GM12872 (cell line): Measurements from ENCODE around the gene CDCP2.

Experiments used
- TF ChIP-seq, protein P1 (sequence below): IDR thresholded peaks from 3 replicates; pipeline ENCODE4 v1.5.1; 2011; ENCODE audit warnings: low read depth, mild to moderate bottlenecking, low read length, moderate library complexity; ENCODE audit not compliant: insufficient read depth

CDCP2 gene

DNA sequence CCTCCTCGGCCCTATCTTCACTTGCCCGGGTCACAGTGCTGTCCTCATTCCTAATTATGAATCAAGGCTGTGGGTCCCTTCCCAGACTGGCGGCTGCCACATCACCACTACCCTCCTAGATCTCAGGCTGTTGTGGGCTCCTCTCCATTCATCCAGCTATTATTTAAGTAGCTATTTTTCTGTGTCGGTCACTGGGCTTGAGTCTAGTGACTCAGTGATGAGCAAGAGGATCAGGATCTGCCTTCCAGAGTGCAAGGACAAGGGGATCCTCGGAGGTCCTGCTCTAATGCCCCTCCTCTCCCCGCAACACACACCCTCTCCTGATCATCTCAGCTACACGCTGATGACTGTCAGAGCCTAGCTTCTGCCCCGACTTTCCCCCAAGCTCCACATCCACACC, 34.1 kb downstream of the CDCP2 start:
- TF ChIP-seq, protein P1, sequence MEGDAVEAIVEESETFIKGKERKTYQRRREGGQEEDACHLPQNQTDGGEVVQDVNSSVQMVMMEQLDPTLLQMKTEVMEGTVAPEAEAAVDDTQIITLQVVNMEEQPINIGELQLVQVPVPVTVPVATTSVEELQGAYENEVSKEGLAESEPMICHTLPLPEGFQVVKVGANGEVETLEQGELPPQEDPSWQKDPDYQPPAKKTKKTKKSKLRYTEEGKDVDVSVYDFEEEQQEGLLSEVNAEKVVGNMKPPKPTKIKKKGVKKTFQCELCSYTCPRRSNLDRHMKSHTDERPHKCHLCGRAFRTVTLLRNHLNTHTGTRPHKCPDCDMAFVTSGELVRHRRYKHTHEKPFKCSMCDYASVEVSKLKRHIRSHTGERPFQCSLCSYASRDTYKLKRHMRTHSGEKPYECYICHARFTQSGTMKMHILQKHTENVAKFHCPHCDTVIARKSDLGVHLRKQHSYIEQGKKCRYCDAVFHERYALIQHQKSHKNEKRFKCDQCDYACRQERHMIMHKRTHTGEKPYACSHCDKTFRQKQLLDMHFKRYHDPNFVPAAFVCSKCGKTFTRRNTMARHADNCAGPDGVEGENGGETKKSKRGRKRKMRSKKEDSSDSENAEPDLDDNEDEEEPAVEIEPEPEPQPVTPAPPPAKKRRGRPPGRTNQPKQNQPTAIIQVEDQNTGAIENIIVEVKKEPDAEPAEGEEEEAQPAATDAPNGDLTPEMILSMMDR = no peak

- TF ChIP-seq, protein P1 = no peak
Measured at GRCh38 chr1:54117815-54118563, 34.8 kb downstream of the CDCP2 start.

GRCh38 chr1:54115520-54115919, 37.3 kb downstream of the CDCP2 start:
- TF ChIP-seq, protein P1 = no peak

DNA sequence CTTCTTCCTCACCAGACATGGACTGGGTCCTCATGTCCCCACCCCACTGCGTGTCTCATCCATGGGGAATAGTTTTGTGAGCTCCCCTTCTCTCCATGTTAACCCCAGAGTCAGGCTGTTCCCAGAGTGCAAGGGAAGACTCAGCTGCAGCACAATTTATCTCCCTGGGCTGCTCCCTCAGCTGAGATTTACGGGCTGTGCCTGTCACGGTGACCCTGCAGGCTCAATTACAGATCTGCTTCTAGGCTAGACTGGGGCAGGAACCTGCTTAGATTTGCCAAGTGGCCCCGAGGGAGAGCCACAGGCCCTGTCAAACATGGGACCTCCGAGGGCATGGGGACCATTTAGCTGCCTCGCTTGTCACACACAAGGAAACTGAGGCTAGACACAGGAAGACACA, 37.8 kb downstream of the CDCP2 start:
- TF ChIP-seq, protein P1 = no peak

DNA sequence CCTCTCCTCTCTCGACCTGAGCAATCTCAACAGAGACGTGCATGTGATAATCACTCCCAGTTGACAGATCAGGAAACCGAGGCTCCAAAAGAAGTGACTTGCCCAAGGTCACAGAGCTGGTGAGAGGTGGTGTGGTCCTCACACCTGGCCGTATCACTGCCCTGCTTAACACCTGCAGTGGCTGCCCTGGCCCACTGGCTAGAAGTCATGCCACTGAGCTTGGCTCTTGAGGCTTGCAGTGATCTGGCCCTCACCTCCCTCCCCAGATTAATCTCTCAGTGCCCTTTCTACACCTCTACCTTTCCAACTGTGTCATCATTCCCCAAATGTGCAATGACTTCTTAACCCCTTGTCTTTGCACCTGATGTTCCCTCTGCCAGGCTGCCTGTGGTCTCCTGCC, 38.8 kb downstream of the CDCP2 start:
- TF ChIP-seq, protein P1 = no peak

DNA sequence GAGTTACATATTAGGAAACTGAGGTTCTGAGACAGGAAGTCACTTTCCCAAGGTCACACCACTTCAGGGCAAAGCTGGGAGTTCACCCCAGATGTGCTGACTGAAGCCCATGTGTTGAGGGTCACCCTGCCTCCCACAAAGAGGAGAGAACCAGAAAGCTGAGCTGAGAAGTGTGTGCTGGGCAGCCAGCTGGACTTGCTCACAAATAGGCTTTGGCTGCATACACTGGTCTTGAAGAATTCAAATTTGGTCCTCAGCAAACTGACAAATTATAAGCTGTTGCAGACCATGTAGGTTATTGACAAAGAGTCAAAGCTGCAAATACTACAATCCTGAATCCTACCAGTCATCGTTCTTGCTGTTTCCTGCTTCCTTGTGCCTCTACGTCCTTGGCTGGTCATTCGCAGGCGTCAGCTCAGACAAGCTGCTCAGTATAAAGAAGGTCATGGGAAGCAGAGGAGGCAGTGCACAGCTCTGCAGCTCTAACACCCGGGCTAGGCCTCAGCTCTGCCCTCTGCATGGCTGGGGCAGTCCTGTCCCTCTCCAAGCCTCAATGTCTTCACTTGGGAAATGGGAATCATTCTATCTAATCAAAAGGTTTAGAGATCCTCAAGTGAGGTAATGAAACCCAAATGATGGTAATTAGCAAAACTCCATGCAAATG, 40.0 kb downstream of the CDCP2 start:
- TF ChIP-seq, protein P1 = no peak

DNA sequence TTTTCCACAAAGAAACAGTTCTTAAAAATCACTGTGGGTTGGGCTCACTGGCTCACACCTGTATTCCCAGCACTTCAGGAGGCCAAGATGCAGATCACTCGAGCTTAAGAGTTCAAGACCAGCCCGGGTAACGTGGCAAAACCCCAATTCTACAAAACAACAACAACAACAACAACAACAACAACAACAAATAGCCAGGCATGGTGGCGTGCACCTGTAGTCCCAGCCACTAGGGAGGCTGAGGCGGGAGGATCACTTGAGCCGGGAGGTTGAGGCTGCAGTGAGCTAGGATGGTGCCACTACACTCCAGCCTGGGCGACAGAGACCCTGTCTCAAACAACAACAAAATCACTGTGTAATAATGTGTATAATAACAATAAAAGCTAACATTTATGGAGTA, 40.8 kb downstream of the CDCP2 start:
- TF ChIP-seq, protein P1 = no peak
